Hair follicle dermal papilla cell (primary cell): ENCODE results near the gene ZPBP. TPM values are rescaled to one million over a fixed set of nuclear protein-coding genes. Genes with fewer than 3 reads are reported as not detected.

Source experiments
- total RNA-seq: library from RNA; depleted of rRNA; stranded (reverse); fragments of >200 nt; gene quantifications from 2 replicates; pipeline ENCODE4 v1.2.3, GENCODE V29; 2012

The ZPBP gene
- total RNA-seq = not detected in 2 replicates

GRCh38 chr7:50092579-50093491, at the start of gene ZPBP:
Gene ZPBP (minus strand): TSS chr7:50093246. CDS start chr7:50093194, 52 bp downstream.

Other genes with a start within 250 kb of the ZPBP start
- not detected in 2 replicates for gene IKZF1, start 211.5 kb upstream of the ZPBP start, total RNA-seq